Coronary artery (tissue), 2 donors: ENCODE data around the gene ABTB2.
"Not testable (repeated sequence)": the region's sequence is repeated elsewhere in the genome, so short reads cannot be mapped to it uniquely, and the experiment has no call there.

ENCODE experiments used
- DNase-seq: peaks from one replicate; pipeline ENCODE4 v3.0.0-alpha.2; 2017; ENCODE audit warnings: low spot score
- H3K27ac ChIP-seq, 2 donors: fragments of 200-600 bp; sonication (generic); one replicate each; pipeline ENCODE4 v1.5.1; 2016 to 2019
- H3K4me3 ChIP-seq: fragments of 200-600 bp; sonication (generic); 2 replicates; pipeline ENCODE4 v1.5.1; 2016; ENCODE audit warnings: mild to moderate bottlenecking, moderate library complexity
- CTCF ChIP-seq: fragments of 200-600 bp; sonication (generic); IDR thresholded peaks from one replicate; pipeline ENCODE4 v1.5.1; 2019; ENCODE audit warnings: antibody characterized with exemption

ABTB2 gene

GRCh38 chr11:34219279-34219678 lies 138.5 kb downstream of the ABTB2 start:
- Histone ChIP-seq H3K27ac (no peak overlapping the region), H3K4me3 (no peak overlapping the region)
- no peak for DNase-seq
- TF ChIP-seq CTCF, result no peak

GRCh38 chr11:34218756-34219155 lies 139.1 kb downstream of the ABTB2 start:
- not testable (repeated sequence) for H3K27ac ChIP-seq, DNase-seq, H3K4me3 ChIP-seq

- Histone ChIP-seq H3K4me3 (no peak overlapping the region), H3K27ac (no peak overlapping the region)
- TF ChIP-seq CTCF, result no peak
- no peak for DNase-seq
These were observed 139.7 kb downstream of the ABTB2 start for GRCh38 chr11:34218067-34218466.

DNA sequence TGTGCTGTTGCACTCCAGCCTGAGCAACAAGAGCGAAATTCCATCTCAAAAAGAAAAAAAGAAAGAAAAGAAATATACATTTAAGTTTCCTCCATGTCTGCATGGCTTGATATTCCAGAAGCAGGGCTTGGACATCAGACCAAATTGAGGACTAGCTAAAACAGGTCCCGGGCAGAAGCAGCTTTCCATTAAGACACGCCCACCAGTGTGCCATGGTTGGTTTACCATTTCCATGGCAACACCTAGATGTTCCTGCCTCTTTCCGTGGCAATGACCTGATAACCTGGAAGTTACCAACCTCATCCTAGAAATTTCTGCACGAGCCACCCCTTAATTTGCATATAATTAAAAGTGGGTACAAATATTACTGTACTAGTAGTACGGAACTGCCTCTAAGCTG lies 141.1 kb downstream of the ABTB2 start:
- no peak for TF ChIP-seq CTCF
- Histone ChIP-seq H3K27ac (no peak overlapping the region), H3K4me3 (no peak overlapping the region)
- DNase-seq, result no peak

DNA sequence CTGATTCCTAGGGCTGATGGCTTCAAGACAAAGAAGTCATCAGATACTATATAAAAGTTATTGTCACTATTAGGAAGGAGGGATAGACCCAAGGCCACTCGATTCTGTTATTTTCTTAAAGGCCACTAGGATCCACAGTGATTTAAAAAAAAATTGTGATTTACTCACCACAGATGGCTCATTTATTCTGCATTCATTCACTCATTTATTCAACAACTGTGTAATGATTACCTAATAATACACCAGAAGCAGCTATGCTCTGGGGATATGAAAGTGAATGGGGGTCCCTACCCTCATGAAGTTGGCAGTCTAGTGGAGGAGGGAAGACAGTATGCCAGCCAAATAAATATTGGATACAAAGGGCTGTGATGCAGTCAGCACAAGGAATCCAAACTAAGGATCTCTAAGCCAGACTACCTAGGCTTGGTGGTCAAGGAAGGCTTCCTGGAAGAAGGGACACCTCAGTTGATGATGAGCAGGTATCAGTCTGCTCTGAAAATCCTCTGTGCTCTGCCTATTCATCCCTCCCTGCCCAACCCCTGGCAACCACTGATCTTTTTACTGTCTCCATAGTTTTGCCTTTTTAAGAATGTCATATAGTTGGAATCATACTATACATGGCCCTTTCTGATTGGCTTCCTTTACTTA lies 141.9 kb downstream of the ABTB2 start:
- TF ChIP-seq CTCF, result no peak
- no peak overlapping the region for H3K27ac ChIP-seq

GRCh38 chr11:34214961-34215805 lies 142.6 kb downstream of the ABTB2 start:
- no peak overlapping the region for H3K27ac ChIP-seq
- TF ChIP-seq CTCF, result no peak
- no peak overlapping the region for H3K4me3 ChIP-seq
- no peak for DNase-seq

More for the DNA sequence above, 141.9 kb downstream of the ABTB2 start:
- H3K4me3 ChIP-seq, result no peak overlapping the region
- DNase-seq, result no peak

DNA sequence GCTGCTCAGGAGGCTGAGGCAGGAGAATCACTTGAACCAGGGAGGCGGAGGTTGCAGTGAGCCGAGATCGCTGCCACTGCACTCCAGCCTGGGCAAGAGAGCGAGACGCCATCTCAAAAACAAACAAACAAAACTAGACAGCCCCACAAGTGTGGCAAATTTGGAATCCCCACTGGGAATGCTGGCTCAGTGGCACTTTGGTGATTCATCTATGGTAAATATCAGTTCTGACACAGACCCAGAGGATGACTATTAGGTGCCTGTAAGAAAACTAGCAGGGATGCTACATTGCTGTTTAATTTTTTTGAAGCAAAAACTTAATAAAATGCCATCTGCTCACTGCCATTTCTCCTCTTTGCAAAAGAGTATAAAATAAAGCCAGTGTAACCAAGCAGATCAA lies 144.4 kb downstream of the ABTB2 start:
- no peak for TF ChIP-seq CTCF
- H3K27ac ChIP-seq, result no peak overlapping the region
- no peak overlapping the region for H3K4me3 ChIP-seq
- no peak for DNase-seq
